Stimulated activated CD4-positive, alpha-beta T cell treated with anti-CD3 and anti-CD28 coated beads, Interleukin-2, amount 100 ng/mL, for 4 hours (primary cell): ENCODE results near the gene SRGN.
"Not testable (repeated sequence)": the region's sequence is repeated elsewhere in the genome, so short reads cannot be mapped to it uniquely, and the experiment has no call there.

Experiments
- DNase-seq: peaks from one replicate; pipeline ENCODE4 v3.0.0-alpha.2; 2020; ENCODE audit warnings: low read depth

Gene SRGN

GRCh38 chr10:69141304-69141703, 53.4 kb downstream of the SRGN start:
- no peak for DNase-seq

GRCh38 chr10:69142074-69142473, 54.2 kb downstream of the SRGN start:
- not testable (repeated sequence) for DNase-seq

GRCh38 chr10:69142983-69143382, 55.1 kb downstream of the SRGN start:
- no peak for DNase-seq

GRCh38 chr10:69145329-69145728, 57.4 kb downstream of the SRGN start:
- no peak for DNase-seq

- no peak for DNase-seq
Measured at GRCh38 chr10:69145864-69146263, 58.0 kb downstream of the SRGN start.

- DNase-seq, result no peak
Measured at GRCh38 chr10:69146759-69147158, 58.9 kb downstream of the SRGN start.

GRCh38 chr10:69151984-69152383, 64.1 kb downstream of the SRGN start:
- no peak for DNase-seq

- no peak for DNase-seq
Measured at GRCh38 chr10:69153227-69153626, 65.3 kb downstream of the SRGN start.
